HG02588 (cell line): ENCODE data around the gene DLX4.

ENCODE experiments used
- ATAC-seq: cut with Tn5 transposase; IDR thresholded peaks from one replicate; pipeline ENCODE4 v1.9.1; 2021; ENCODE audit warnings: mild to moderate bottlenecking, moderate library complexity; ENCODE audit not compliant: unreplicated experiment

Gene DLX4, protein sequence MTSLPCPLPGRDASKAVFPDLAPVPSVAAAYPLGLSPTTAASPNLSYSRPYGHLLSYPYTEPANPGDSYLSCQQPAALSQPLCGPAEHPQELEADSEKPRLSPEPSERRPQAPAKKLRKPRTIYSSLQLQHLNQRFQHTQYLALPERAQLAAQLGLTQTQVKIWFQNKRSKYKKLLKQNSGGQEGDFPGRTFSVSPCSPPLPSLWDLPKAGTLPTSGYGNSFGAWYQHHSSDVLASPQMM

GRCh38 chr17:49969134-49969759 is at the start of gene DLX4:
DLX4 (plus strand) TSS chr17:49969190; CDS start chr17:49969469, 279 bp downstream.
- no peak for ATAC-seq

DNA sequence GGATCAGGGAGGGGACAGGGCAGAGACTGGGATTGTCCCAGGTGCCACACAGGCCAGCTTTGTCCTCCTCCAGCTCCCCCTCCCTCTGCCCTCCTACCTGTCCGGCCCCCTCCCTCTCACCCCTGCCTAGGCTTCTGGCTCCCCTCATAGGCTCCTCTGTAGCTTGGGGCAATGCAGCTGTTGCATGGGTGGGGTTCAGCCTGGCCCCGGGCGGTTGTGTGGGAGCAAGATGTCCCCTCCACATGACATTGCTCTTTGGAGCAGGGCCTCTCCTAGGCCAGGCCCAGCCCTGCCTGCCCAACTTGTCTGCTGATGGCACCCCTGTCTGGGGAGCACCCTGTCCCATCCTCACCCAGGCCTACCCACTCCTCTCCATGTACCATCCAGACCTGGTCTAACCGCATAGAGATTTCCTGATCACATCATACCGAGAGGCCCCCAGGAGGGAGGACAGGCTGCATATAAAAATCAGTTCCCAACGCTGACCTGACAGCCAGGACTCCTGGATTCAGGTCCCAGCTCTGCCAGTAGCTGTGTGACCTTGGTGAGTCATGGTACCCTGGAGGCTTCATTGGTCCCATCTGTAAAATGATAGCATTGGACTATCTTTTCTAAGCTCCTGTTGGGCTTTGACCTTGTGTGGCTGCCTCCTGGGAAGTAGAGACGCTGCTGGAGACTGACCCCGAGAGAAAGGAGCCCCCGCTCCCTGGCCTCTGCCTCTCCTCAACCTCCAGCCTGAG is 48.8 kb upstream of the DLX4 start:
- no peak for ATAC-seq

DNA sequence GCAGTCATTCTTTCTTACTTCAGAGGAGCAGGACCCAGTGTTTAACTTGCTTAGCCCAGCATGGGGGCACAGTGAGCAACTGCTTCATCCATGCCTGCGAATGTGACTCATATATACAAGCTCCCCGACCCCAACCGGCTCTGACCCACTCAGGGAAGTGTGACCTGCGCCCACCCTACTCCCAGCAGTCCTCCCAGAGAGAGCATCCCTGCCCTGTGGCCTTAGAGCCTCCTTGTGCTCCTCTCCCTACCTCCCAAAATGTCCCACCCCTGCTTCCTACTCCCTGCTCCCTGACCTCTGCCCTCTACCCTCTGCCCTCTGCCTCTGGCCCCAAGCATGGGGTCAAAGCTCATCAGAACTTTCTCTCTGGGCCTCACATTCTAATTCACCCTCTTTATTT is 46.9 kb upstream of the DLX4 start:
- ATAC-seq: no peak

DNA sequence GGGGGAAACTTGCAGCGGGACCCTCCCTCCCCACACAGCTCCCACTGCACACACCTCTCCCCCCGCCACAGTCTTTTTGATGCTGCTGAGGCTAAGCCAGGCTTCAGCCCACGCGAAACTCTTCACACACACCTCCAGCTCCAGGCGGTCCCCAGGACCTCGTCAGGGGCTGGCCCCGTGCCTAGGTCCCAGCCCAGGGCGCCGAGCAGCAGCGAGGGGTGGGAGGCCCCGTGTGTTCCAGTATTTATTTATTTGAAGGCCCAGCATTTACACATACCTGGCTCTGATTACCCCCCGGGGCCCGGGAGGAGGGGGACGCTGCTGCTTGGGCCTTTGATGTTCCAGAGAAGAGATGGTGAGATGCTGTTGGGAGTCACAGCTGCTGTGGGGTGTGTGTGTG is 44.9 kb upstream of the DLX4 start:
- no peak for ATAC-seq

DNA sequence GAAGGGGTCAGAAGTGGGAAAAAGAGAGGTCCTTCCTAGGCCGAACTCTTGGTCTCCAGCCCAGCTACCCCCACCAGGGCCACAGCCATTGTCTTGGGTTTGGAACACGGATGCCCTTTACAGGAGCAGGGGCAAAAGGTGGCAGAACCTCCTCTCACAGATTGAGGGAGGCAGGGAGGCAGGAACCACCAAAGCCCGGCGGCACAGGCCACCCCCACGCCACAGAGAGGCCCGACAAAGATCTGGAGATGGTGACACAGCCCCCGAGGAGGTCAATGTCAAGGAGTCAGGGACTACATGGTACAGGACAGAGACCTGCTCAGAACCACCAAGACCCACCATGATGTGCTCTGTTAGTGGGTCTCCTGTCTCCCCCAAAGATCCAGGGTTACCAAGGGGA is 44.4 kb upstream of the DLX4 start:
- ATAC-seq: no peak

DNA sequence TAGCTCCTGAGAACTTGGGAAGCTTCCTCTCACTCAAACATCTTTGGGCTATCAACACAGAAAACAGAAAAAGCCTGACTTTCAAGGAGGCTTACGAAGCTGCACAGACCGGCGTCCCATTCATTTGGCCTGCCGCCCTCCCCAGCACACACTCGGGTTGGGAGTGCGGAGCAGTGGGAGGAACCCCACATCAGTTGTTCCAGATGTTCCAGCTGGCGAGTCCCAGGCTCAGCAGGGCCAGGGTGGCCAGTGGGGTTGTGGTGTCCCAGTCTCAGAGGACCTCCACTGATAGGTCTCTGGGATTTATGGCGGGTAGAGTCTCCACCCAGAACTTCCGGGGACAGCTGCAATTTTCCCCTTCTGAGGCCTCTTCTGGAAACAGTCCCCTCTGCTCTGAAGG is 43.1 kb upstream of the DLX4 start:
- no peak for ATAC-seq

- ATAC-seq: no peak
Observed at GRCh38 chr17:49926886-49927285, 42.1 kb upstream of the DLX4 start.

DNA sequence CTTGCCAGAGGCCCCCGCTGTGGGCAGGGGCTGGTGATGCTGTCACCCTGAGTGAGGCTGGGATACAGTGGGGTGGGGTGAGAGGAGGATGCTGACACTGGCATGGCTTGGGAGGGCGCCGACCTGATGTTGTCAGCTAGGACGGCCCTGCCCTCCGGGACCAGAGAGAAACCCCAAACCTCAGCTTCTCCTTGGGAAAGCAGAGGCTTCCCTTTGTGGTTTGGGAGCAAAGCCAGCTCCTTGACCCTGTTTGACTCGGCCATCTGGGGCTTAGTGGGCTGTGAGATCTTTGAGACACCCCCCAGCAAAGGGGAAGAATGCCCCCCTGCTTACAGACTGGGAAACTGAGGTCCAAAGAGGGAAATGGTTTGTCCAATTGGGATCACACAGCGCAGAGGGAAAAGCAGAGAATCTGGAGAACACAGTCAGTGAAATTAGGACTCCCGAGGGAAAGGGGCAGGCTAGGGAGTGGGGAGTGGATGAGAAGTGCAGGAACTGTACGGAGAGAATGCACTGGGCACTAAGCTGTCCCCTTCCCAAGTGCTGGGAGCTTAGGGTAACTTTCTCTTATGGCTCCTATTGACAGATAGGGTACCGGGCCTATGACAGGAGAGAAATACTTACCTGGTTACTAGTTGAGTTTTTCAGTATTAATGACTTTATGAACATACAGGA is 40.7 kb upstream of the DLX4 start:
- ATAC-seq: no peak

DNA sequence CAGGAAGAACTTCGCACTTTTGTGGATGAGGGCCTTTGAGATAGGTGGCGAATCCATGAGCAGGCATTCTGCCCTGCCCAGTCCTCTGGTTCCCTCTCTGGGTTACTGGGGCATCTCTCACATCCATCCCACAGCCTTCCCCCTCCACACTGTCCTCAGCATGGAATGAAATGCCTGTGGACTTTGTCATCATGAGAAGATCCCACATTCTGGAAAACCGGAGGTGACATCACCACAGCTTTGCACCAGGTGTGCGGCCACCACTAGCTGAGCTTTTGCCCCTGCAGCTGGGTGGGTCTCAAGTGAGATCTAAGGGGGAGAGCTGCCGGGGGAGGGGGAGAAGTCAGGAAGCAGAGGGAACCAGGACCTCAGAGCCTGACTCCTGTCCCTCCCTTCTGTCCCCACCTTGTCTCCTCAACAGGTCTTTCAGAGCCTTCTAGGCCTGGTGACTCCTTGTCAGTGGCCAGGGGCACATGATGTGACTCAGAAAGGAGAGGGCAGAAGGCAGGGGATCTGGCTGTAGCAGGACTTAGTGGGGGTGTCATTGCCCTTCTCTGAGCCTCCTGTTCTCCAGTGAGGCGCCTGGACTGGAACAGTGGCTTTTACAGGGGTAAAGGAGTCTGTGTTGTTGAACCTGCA is 40.0 kb upstream of the DLX4 start:
- no peak for ATAC-seq

DNA sequence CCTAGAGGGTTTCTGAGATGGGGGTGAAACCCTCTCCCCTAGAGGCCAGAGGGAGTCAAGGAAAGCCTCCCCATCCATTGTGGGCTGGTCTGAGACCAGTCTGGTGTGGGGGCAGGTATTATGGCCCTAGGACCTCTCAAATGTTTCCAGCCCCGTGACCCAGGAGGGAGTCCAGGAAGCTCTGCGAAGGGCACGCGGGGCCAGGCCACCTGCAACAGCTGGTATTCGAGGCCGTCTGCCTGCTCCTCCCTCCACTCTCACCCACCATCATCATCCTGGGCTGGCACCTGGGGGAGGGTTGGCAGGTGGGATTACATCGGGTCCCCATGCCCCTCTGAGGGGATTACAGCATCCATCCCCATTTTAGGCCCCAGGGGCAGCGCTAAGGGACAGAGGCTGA is 38.1 kb upstream of the DLX4 start:
- ATAC-seq: no peak

DNA sequence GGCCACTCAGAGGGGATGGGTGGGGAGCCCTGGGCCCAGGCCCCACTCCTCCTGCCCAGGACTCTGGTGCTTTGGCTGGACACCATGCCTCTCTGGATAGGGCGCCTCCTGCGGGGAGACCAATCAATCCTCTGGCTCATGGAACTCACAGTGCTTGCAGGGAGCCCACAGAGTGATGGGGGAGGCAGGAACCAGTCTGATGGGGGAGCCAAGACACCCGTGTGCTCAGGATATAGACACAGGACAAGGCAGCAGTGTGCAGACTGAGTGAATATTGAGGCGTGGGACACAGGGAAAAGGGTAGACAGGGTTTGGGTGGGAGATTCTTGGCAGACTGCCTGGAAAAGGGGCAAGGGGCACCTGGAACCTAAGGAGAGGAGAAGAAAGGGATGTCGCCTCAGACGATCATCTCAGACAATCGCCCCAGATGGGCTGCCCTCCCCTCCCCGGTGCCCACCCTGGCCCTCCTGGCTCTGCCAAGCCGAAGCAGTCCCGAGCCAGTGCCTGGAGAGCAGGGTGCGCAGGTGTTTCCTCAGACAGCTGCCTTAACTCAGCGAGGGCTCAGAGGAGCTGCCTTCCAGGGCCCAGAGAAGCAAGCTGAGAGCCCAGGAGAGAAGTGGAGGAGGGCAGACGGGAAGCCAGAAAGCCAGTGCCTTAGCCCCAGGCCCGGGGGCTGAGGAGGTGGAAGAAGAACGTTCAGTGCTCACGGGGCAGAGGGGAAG is 37.4 kb upstream of the DLX4 start:
- ATAC-seq: no peak

- ATAC-seq: no peak
Observed at GRCh38 chr17:49932138-49932723, 36.8 kb upstream of the DLX4 start.

DNA sequence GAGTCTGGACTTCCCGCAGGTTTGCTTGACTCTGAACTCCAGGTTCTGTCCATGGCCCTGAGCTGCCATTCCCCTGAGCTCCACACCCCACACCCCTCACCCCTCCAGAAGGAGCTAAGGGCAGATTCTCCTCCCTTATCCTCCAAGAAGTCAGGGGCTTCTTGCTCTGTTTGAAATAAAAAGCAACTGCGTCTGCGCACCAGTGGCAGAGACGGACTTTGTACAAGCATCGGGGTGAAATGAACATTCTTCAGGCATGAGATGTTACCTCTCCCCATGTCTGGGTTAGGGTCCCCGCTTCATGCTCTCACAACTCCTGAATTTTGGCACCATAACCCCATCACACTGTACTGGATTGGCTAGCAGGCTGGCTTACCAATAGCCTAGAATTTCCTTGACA is 36.1 kb upstream of the DLX4 start:
- ATAC-seq: no peak

GRCh38 chr17:49935526-49936210 is 33.3 kb upstream of the DLX4 start:
- no peak for ATAC-seq

- ATAC-seq: no peak
Observed at GRCh38 chr17:49936386-49936785, 32.6 kb upstream of the DLX4 start.

DNA sequence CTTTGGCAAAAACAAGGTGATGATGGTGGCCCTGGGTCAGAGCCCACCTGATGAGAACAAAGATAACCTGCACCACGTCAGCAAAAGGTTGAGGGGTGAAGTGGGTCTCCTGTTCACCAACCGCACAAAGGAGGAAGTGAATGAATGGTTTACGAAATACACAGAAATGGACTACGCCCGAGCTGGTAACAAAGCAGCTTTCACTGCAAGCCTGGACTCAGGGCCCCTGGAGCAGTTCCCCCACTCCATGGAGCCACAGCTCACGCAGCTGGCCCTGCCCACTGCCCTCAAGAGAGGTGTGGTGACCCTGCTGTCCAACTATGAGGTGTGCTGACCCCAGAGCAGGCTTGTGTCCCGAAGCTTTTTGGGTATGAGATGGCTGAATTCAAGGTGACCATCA is 29.7 kb upstream of the DLX4 start:
- no peak for ATAC-seq

GRCh38 chr17:49941427-49941826 is 27.6 kb upstream of the DLX4 start:
- ATAC-seq: no peak

GRCh38 chr17:49942947-49943346 is 26.0 kb upstream of the DLX4 start:
- no peak for ATAC-seq

GRCh38 chr17:49944273-49944870 is 24.6 kb upstream of the DLX4 start:
- ATAC-seq: no peak
